Measurements from ENCODE around the gene ADGRG1. TPM values are rescaled to one million over a fixed set of nuclear protein-coding genes. Genes with fewer than 3 reads are reported as not detected.

ADGRG1 gene
- total RNA-seq, 1 donor from 2014 or later, result 13.9 TPM

GRCh38 chr16:57628783-57629293 lies 408 bp downstream of the ADGRG1 start:
- no peaks in the 10 kb centered on the region for H3K36me3 ChIP-seq (ENCODE audit: insufficient read depth, low read length)
- Mint-ChIP-seq H3K4me3 (ENCODE audit: unreplicated experiment) (peak overlapping the region; percentile 9), H3K9me3 (ENCODE audit: unreplicated experiment) (peaks cover 3% of the 10 kb centered on the region), H3K27ac (ENCODE audit: unreplicated experiment) (peak overlapping the region; percentile 23), H3K27me3 (ENCODE audit: low read depth, unreplicated experiment) (peaks cover 8% of the 10 kb centered on the region), H3K36me3 (ENCODE audit: low read depth, unreplicated experiment) (no peaks in the 10 kb centered on the region), H3K4me1 (ENCODE audit: low read depth, unreplicated experiment) (peaks cover 25% of the 10 kb centered on the region)
- H3K27ac ChIP-seq (ENCODE audit: low read depth, low read length), result peak overlapping the region; percentile 88
- H2AFZ ChIP-seq (ENCODE audit: low read depth, low read length), result peak overlapping the region; percentile 65
- no peaks in the 10 kb centered on the region for H3K79me2 ChIP-seq (ENCODE audit: insufficient read depth, low read length)
- no peaks in the 10 kb centered on the region for H3K27me3 ChIP-seq (ENCODE audit: insufficient read depth, low read length)
- H3K9ac ChIP-seq (ENCODE audit: low read length), result peak overlapping the region; percentile 82
- TF ChIP-seq, protein P1, sequence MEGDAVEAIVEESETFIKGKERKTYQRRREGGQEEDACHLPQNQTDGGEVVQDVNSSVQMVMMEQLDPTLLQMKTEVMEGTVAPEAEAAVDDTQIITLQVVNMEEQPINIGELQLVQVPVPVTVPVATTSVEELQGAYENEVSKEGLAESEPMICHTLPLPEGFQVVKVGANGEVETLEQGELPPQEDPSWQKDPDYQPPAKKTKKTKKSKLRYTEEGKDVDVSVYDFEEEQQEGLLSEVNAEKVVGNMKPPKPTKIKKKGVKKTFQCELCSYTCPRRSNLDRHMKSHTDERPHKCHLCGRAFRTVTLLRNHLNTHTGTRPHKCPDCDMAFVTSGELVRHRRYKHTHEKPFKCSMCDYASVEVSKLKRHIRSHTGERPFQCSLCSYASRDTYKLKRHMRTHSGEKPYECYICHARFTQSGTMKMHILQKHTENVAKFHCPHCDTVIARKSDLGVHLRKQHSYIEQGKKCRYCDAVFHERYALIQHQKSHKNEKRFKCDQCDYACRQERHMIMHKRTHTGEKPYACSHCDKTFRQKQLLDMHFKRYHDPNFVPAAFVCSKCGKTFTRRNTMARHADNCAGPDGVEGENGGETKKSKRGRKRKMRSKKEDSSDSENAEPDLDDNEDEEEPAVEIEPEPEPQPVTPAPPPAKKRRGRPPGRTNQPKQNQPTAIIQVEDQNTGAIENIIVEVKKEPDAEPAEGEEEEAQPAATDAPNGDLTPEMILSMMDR (IDR thresholded peaks at IDR 0.05; ENCODE audit: insufficient read depth, low read depth, low read length), result no peak
- no peak for TF ChIP-seq EZH2 (IDR thresholded peaks at IDR 0.05; ENCODE audit: insufficient read depth, low read length)
- FAIRE-seq (no peak), DNase-seq (ENCODE audit: low read depth) (no peak)
- H4K20me1 ChIP-seq (ENCODE audit: insufficient read depth, low read length), result no peaks in the 10 kb centered on the region
- no peaks in the 10 kb centered on the region for H3K9me3 ChIP-seq (ENCODE audit: insufficient read depth, low read depth, low read length)
- peak overlapping the region; percentile 93 for H3K4me2 ChIP-seq (ENCODE audit: low read length)
- H3K4me1 ChIP-seq (ENCODE audit: insufficient read depth, low read length), result peaks cover 41% of the 10 kb centered on the region
- H3K4me3 ChIP-seq (ENCODE audit: insufficient read depth, low read depth, low read length), result peak overlapping the region; percentile 40

- no peak overlapping the region for H2AFZ ChIP-seq (ENCODE audit: low read depth, low read length)
- Mint-ChIP-seq H3K4me3 (ENCODE audit: unreplicated experiment) (no peak overlapping the region), H3K27ac (ENCODE audit: unreplicated experiment) (no peak overlapping the region), H3K9me3 (ENCODE audit: unreplicated experiment) (peaks cover 3% of the 10 kb centered on the region), H3K4me1 (ENCODE audit: low read depth, unreplicated experiment) (peaks cover 16% of the 10 kb centered on the region), H3K36me3 (ENCODE audit: low read depth, unreplicated experiment) (no peaks in the 10 kb centered on the region), H3K27me3 (ENCODE audit: low read depth, unreplicated experiment) (peaks cover 12% of the 10 kb centered on the region)
- no peak for FAIRE-seq
- H4K20me1 ChIP-seq (ENCODE audit: insufficient read depth, low read length), result no peaks in the 10 kb centered on the region
- H3K9ac ChIP-seq (ENCODE audit: low read length), result no peak overlapping the region
- no peak overlapping the region for H3K4me3 ChIP-seq (ENCODE audit: insufficient read depth, low read depth, low read length)
- H3K4me1 ChIP-seq (ENCODE audit: insufficient read depth, low read length), result peaks cover 39% of the 10 kb centered on the region
- H3K27ac ChIP-seq (ENCODE audit: low read depth, low read length), result no peak overlapping the region
- DNase-seq (ENCODE audit: low read depth), result no peak
- H3K27me3 ChIP-seq (ENCODE audit: insufficient read depth, low read length), result no peaks in the 10 kb centered on the region
- TF ChIP-seq, protein P1 (IDR thresholded peaks at IDR 0.05; ENCODE audit: insufficient read depth, low read depth, low read length), result no peak
- no peak for TF ChIP-seq EZH2 (IDR thresholded peaks at IDR 0.05; ENCODE audit: insufficient read depth, low read length)
- H3K36me3 ChIP-seq (ENCODE audit: insufficient read depth, low read length), result no peaks in the 10 kb centered on the region
- H3K9me3 ChIP-seq (ENCODE audit: insufficient read depth, low read depth, low read length), result no peaks in the 10 kb centered on the region
- H3K4me2 ChIP-seq (ENCODE audit: low read length), result no peak overlapping the region
- H3K79me2 ChIP-seq (ENCODE audit: insufficient read depth, low read length), result no peaks in the 10 kb centered on the region
Measured at GRCh38 chr16:57629516-57630406, 1.3 kb downstream of the ADGRG1 start.

- H3K9me3 Mint-ChIP-seq (ENCODE audit: unreplicated experiment), result peaks cover 3% of the 10 kb centered on the region
- Histone ChIP-seq H3K27ac (ENCODE audit: low read depth, low read length) (no peak overlapping the region), H3K27me3 (ENCODE audit: insufficient read depth, low read length) (no peaks in the 10 kb centered on the region), H3K36me3 (ENCODE audit: insufficient read depth, low read length) (no peaks in the 10 kb centered on the region), H3K4me1 (ENCODE audit: insufficient read depth, low read length) (peaks cover 39% of the 10 kb centered on the region), H4K20me1 (ENCODE audit: insufficient read depth, low read length) (no peaks in the 10 kb centered on the region), H3K4me3 (ENCODE audit: insufficient read depth, low read depth, low read length) (no peak overlapping the region), H3K9ac (ENCODE audit: low read length) (no peak overlapping the region), H3K4me2 (ENCODE audit: low read length) (no peak overlapping the region), H3K9me3 (ENCODE audit: insufficient read depth, low read depth, low read length) (no peaks in the 10 kb centered on the region), H3K79me2 (ENCODE audit: insufficient read depth, low read length) (no peaks in the 10 kb centered on the region), H2AFZ (ENCODE audit: low read depth, low read length) (no peak overlapping the region)
- DNase-seq (ENCODE audit: low read depth) (no peak), FAIRE-seq (no peak)
- peaks cover 14% of the 10 kb centered on the region for H3K4me1 Mint-ChIP-seq (ENCODE audit: low read depth, unreplicated experiment)
- peaks cover 13% of the 10 kb centered on the region for H3K27me3 Mint-ChIP-seq (ENCODE audit: low read depth, unreplicated experiment)
- no peak overlapping the region for H3K4me3 Mint-ChIP-seq (ENCODE audit: unreplicated experiment)
- TF ChIP-seq, protein P1 (IDR thresholded peaks at IDR 0.05; ENCODE audit: insufficient read depth, low read depth, low read length), result no peak
- no peak for TF ChIP-seq EZH2 (IDR thresholded peaks at IDR 0.05; ENCODE audit: insufficient read depth, low read length)
- H3K27ac Mint-ChIP-seq (ENCODE audit: unreplicated experiment), result peak overlapping the region; percentile 35
- H3K36me3 Mint-ChIP-seq (ENCODE audit: low read depth, unreplicated experiment), result no peaks in the 10 kb centered on the region
Measured at GRCh38 chr16:57630407-57630797, 2.0 kb downstream of the ADGRG1 start.
